B cell (primary cell): ENCODE measurements around the gene DCDC2B. TPM values are rescaled to one million over a fixed set of nuclear protein-coding genes. Genes with fewer than 3 reads are reported as not detected.

Experiments used
- ATAC-seq: fragments of 200-7000 bp; cut with Tn5 transposase; one replicate; pipeline ENCODE4 v1.10.0; 2021; ENCODE audit warnings: low read depth, mild to moderate bottlenecking, moderate number of reproducible peaks, moderate library complexity
- CTCF ChIA-PET: fragments of 350-600 bp; sonication (Branson Sonifier 250); formaldehyde crosslinking; loops from one replicate; lab custom pipeline; 2021; ENCODE audit warnings: antibody characterized with exemption, inconsistent platforms; lab: Charles Lee
- POLR2A ChIA-PET: fragments of 350-600 bp; sonication (Branson Sonifier 250); formaldehyde crosslinking; loops from one replicate; lab custom pipeline; 2021; ENCODE audit warnings: antibody characterized with exemption; lab: Charles Lee
- DNase-seq: peaks from one replicate; pipeline ENCODE4 v3.0.0; 2013
- H2AFZ ChIP-seq: 2 replicates; pipeline ENCODE4 v1.6.1; 2012; ENCODE audit warnings: mild to moderate bottlenecking, low read depth, low read length; ENCODE audit not compliant: insufficient read depth, poor library complexity, severe bottlenecking
- H3K27ac ChIP-seq, 2 donors: 1 replicate in 1 of 2; 2 replicates in 1 of 2; pipeline ENCODE4 v1.5.1; 2012 to 2013; ENCODE audit warnings: low read length in 2 of 2, mild to moderate bottlenecking in 2 of 2, moderate library complexity in 1 of 2
- H3K27me3 ChIP-seq, 4 experiments: fragments of 200-600 bp in 1 of 4; sonication (generic) in 1 of 4; replicated peaks in 1 of 4; 1 replicate in 2 of 4; 2 replicates in 2 of 4; pipeline versions ENCODE4 v1.6.1 to v1.7.0; 2013 to 2016; ENCODE audit warnings: low read length in 3 of 4, mild to moderate bottlenecking in 2 of 4, mixed read lengths in 1 of 4, moderate library complexity in 1 of 4; ENCODE audit not compliant: insufficient read depth in 4 of 4, control insufficient read depth in 3 of 4; ENCODE audit errors: control extremely low read depth in 1 of 4
- H3K36me3 ChIP-seq, 2 experiments: replicated peaks in 1 of 2; 1 replicate in 1 of 2; 2 replicates in 1 of 2; pipeline versions ENCODE4 v1.6.1 to v1.7.1; 2013; ENCODE audit warnings: low read length in 1 of 2; ENCODE audit not compliant: insufficient read depth in 2 of 2, control insufficient read depth in 1 of 2; ENCODE audit errors: control extremely low read depth in 1 of 2, extremely low read depth in 1 of 2
- H3K4me1 ChIP-seq, 2 donors: fragments of 200-600 bp in 1 of 2; sonication (generic) in 1 of 2; 1 replicate in 1 of 2; 2 replicates in 1 of 2; pipeline versions ENCODE4 v1.5.1 to v1.6.1; 2013 to 2017; ENCODE audit warnings: low read length in 2 of 2; ENCODE audit not compliant: control insufficient read depth in 2 of 2, insufficient read depth in 2 of 2
- H3K4me2 ChIP-seq: replicated peaks from 2 replicates; pipeline ENCODE3; 2012; ENCODE audit warnings: mild to moderate bottlenecking, low read depth, low read length; ENCODE audit not compliant: poor library complexity, severe bottlenecking
- H3K4me3 ChIP-seq, 5 experiments: fragments of 200-600 bp in 1 of 5; sonication (generic) in 1 of 5; 1 replicate in 3 of 5; 2 replicates in 2 of 5; pipeline versions ENCODE4 v1.5.1 to v1.7.0; 2011 to 2016; ENCODE audit warnings: low read length in 4 of 5, mild to moderate bottlenecking in 4 of 5, low read depth in 2 of 5, control low read depth in 1 of 5, moderate library complexity in 1 of 5; ENCODE audit not compliant: insufficient read depth in 1 of 5; ENCODE audit errors: control extremely low read depth in 1 of 5, extremely low read depth in 1 of 5
- H3K79me2 ChIP-seq: fragments of 200-600 bp; sonication (generic); one replicate; pipeline ENCODE4 v1.6.0; 2016; ENCODE audit warnings: low read length; ENCODE audit not compliant: control insufficient read depth, insufficient read depth
- H3K9ac ChIP-seq: fragments of 200-600 bp; sonication (generic); 2 replicates; pipeline ENCODE4 v1.6.1; 2017; ENCODE audit warnings: mild to moderate bottlenecking, low read length, moderate library complexity
- H3K9me3 ChIP-seq, 3 donors: one replicate each; pipeline versions ENCODE4 v1.6.1 to v1.7.1; 2013; ENCODE audit warnings: low read length in 2 of 3; ENCODE audit not compliant: control insufficient read depth in 2 of 3, insufficient read depth in 1 of 3; ENCODE audit errors: control extremely low read depth in 1 of 3
- H4K20me1 ChIP-seq: 2 replicates; pipeline ENCODE4 v1.6.0; 2012; ENCODE audit warnings: mild to moderate bottlenecking, low read length; ENCODE audit not compliant: insufficient read depth, control insufficient read depth, poor library complexity, severe bottlenecking
- H3K27ac Mint-ChIP-seq: one replicate; pipeline ENCODE4 v1.8.0; 2021; ENCODE audit warnings: mixed read lengths
- H3K27me3 Mint-ChIP-seq: one replicate; pipeline ENCODE4 v1.8.0; 2021; ENCODE audit warnings: mixed read lengths
- H3K4me1 Mint-ChIP-seq: one replicate; pipeline ENCODE4 v1.8.0; 2021; ENCODE audit warnings: mixed read lengths
- H3K4me3 Mint-ChIP-seq: one replicate; pipeline ENCODE4 v1.8.0; 2021; ENCODE audit warnings: mixed read lengths
- H3K9me3 Mint-ChIP-seq: one replicate; pipeline ENCODE4 v1.8.0; 2022; ENCODE audit warnings: mixed read lengths; ENCODE audit not compliant: insufficient read depth
- CTCF ChIP-seq: fragments of 200-600 bp; IDR thresholded peaks from one replicate; pipeline ENCODE4 v1.8.0; 2022; ENCODE audit warnings: antibody characterized with exemption, mild to moderate bottlenecking
- EZH2 ChIP-seq: IDR thresholded peaks from 2 replicates; pipeline ENCODE4 v1.6.1; 2012; ENCODE audit warnings: borderline replicate concordance, low read depth, mild to moderate bottlenecking, moderate library complexity, low read length; ENCODE audit not compliant: insufficient read depth, poor library complexity, severe bottlenecking
- WGBS: methylation state at CpG from one replicate; pipeline ENCODE4 v1.1.5; 2013; ENCODE audit warnings: missing lambda C conversion rate; ENCODE audit not compliant: insufficient coverage; 5-methylcytosine and 5-hydroxymethylcytosine counted together
- intact Hi-C: fragments of 100-400 bp; cut with micrococcal nuclease; formaldehyde crosslinking; loops from one replicate; pipeline ENCODE4 v1.10.0; 2022
- polyA plus RNA-seq: library from polyadenylated mRNA; depleted of rRNA; stranded (reverse); fragments of >200 nt; gene quantifications from 2 replicates; pipeline ENCODE4 v1.2.3, GENCODE V29; 2012
- total RNA-seq, 2 donors: library from RNA; stranded (reverse); fragments of 120-200 nt in 1 of 2; gene quantifications; 1 replicate in 1 of 2; 2 replicates in 1 of 2; pipeline versions ENCODE4 v1.2.3 to v1.2.4, GENCODE V29; 2013 to 2022

The DCDC2B gene
- total and polyA plus RNA-seq, 2 donors (not counting 1 experiment from before 2014, with no cell fraction given): not detected

GRCh38 chr1:32215629-32216480, 7.0 kb downstream of the DCDC2B start:
- 88% methylated on average over 8 of the region's 10 CpGs for WGBS
- ATAC-seq: peak; percentile 81
- Histone ChIP-seq H3K9ac (no peak overlapping the region), H2AFZ (no peak overlapping the region), H3K4me1 (peaks cover 6 to 12% of the 10 kb centered on the region in 2 donors), H3K9me3 (no peaks in the 10 kb centered on the region), H3K4me2 (no peak overlapping the region), H4K20me1 (no peaks in the 10 kb centered on the region), H3K27me3 (no peaks in the 10 kb centered on the region), H3K4me3 (no peak overlapping the region), H3K79me2 (peaks cover 23% of the 10 kb centered on the region), H3K27ac (no peak overlapping the region), H3K36me3 (peaks cover 3 to 30% of the 10 kb centered on the region in 2 experiments)
- no peak for TF ChIP-seq EZH2
- peak; percentile 78 for TF ChIP-seq CTCF
- Mint-ChIP-seq H3K4me1 (peaks cover 13% of the 10 kb centered on the region), H3K27ac (no peak overlapping the region), H3K9me3 (no peaks in the 10 kb centered on the region), H3K27me3 (no peaks in the 10 kb centered on the region), H3K4me3 (no peak overlapping the region)
- intact Hi-C loops: loop anchor here (1.0 to 2.0 kb wide), 2 partner anchors 119 to 198 kb away; no protein-coding TSS in a partner anchor
- DNase-seq: peak; percentile 70
- ChIA-PET POLR2A (interaction anchor here (0.6 to 1.2 kb wide), 4 partner anchors 10 to 144 kb away, joined by 3 to 6 read pairs (median 5); partner anchors contain the start of genes IQCC and LCK), CTCF (interaction anchor here (0.6 to 3.6 kb wide), 61 partner anchors 10 to 303 kb away, joined by 3 to 49 read pairs (median 5); partner anchors contain the start of genes BSDC1, CCDC28B, FAM167B and HDAC1)
